OCI-LY1 (cell line): ENCODE data around the gene KRT5.

Experiments
- EZH2 ChIP-seq: fragments of 200-600 bp; sonication (generic), shearing (Covaris generic); IDR thresholded peaks from 2 replicates; pipeline ENCODE4 v1.8.0; 2017; ENCODE audit warnings: borderline replicate concordance, mixed run types, mild to moderate bottlenecking, antibody characterized with exemption, low read length, moderate library complexity, mixed read lengths
- TF ChIP-seq, protein P1 (sequence below): fragments of 200-600 bp; sonication (generic), shearing (Covaris generic); IDR thresholded peaks from 2 replicates; pipeline ENCODE4 v1.5.1; 2017; ENCODE audit warnings: mild to moderate bottlenecking, antibody characterized with exemption, low read length, moderate library complexity, mixed read lengths

DNA sequence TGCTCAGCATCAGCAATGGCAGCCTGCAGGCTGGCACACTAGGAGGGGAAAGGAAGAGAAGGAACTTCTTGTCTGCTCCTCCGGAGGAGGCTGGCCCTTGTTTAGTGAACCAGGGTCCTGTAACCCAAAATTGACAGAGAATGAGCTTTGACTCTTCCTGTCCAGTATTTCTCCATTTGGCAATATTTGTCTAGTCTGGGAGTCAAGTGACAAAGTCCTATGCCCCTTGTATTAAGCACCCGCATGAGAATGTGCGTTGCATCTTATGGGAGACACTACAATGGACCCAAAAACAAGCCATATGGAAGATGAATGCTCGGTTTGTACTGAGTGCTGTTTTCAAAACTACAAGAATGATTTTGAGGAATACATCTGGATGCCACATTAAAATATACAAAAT, 50.3 kb downstream of the KRT5 start:
- TF ChIP-seq, protein P1, sequence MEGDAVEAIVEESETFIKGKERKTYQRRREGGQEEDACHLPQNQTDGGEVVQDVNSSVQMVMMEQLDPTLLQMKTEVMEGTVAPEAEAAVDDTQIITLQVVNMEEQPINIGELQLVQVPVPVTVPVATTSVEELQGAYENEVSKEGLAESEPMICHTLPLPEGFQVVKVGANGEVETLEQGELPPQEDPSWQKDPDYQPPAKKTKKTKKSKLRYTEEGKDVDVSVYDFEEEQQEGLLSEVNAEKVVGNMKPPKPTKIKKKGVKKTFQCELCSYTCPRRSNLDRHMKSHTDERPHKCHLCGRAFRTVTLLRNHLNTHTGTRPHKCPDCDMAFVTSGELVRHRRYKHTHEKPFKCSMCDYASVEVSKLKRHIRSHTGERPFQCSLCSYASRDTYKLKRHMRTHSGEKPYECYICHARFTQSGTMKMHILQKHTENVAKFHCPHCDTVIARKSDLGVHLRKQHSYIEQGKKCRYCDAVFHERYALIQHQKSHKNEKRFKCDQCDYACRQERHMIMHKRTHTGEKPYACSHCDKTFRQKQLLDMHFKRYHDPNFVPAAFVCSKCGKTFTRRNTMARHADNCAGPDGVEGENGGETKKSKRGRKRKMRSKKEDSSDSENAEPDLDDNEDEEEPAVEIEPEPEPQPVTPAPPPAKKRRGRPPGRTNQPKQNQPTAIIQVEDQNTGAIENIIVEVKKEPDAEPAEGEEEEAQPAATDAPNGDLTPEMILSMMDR = no peak
- no peak for TF ChIP-seq EZH2
